Activated CD4-positive, alpha-beta T cell treated with anti-CD3 and anti-CD28 coated beads, Interleukin-2, amount 10 ng/mL, durations not matched to agents 24 days and 14 days (primary cell): ENCODE data around the gene POLG2. TPM values are rescaled to one million over a fixed set of nuclear protein-coding genes. Genes with fewer than 3 reads are reported as not detected.

Source experiments
- DNase-seq: peaks from one replicate; pipeline ENCODE4 v3.0.0; 2022
- H3K27ac Mint-ChIP-seq: one replicate; pipeline ENCODE4 v1.8.0; 2022; ENCODE audit warnings: mild to moderate bottlenecking, mixed read lengths
- H3K27me3 Mint-ChIP-seq: one replicate; pipeline ENCODE4 v1.8.0; 2022; ENCODE audit warnings: mixed read lengths
- H3K36me3 Mint-ChIP-seq: one replicate; pipeline ENCODE4 v1.8.0; 2022; ENCODE audit warnings: low read depth, mild to moderate bottlenecking, mixed read lengths
- H3K4me1 Mint-ChIP-seq: one replicate; pipeline ENCODE4 v1.8.0; 2021; ENCODE audit warnings: mixed read lengths
- H3K4me3 Mint-ChIP-seq: one replicate; pipeline ENCODE4 v1.8.0; 2022; ENCODE audit warnings: mild to moderate bottlenecking, moderate library complexity, mixed read lengths
- H3K9me3 Mint-ChIP-seq: one replicate; pipeline ENCODE4 v1.8.0; 2021; ENCODE audit warnings: mixed read lengths
- intact Hi-C: fragments of 100-400 bp; cut with micrococcal nuclease; formaldehyde crosslinking; loops from one replicate; pipeline ENCODE4 v1.15.1; 2023
- total RNA-seq: library from RNA; stranded (reverse); gene quantifications from 2 replicates; pipeline ENCODE4 v1.2.3, GENCODE V29; 2022

The POLG2 gene
- total RNA-seq, 1 donor from 2014 or later: 36.3 TPM

DNA sequence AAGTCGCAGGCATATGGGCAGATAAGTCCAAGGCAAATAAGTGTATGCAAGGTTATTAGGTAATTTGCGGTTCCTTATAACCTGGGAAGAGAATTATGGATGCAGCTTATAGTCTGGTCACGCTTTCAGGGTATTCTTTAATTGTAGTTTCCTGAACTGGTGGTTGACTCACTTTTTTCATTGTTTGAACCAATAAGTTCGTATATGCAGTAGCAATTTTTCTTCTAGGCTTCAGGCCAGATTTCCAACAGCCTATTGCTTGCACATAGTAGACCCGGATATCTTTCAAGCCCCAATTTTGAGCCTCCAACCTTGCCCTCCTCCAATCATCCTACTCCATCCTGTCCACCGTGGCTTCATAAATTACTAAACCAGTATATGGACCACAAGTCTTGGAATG is 22.7 kb upstream of the POLG2 start:
- intact Hi-C loops: no loop called here
- DNase-seq: no peak
- H3K4me1 Mint-ChIP-seq: peaks cover 7% of the 10 kb centered on the region
- H3K36me3 Mint-ChIP-seq: peaks cover 47% of the 10 kb centered on the region
- no peaks in the 10 kb centered on the region for H3K9me3 Mint-ChIP-seq
- no peak overlapping the region for H3K27ac Mint-ChIP-seq
- H3K4me3 Mint-ChIP-seq: no peak overlapping the region
- no peaks in the 10 kb centered on the region for H3K27me3 Mint-ChIP-seq

DNA sequence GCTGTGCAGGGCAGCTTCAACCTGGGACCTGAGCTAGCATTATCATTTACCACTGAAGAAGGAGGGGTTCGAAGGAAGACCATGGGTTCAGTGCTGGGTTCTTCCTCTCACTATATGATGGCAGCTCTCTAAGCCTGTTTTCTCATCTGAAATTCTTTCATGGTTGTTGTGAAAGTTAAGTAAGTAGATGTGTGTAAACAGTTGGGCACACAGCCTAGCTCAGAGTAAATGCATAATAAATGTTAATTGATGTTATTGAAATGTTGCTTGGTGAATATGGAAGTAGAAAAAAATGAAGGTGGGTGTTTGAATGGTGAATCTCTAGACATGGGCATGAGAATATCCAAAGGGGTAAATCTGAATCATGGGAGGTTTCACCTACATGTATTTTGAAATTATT is 19.0 kb upstream of the POLG2 start:
- Mint-ChIP-seq H3K36me3 (peaks cover 52% of the 10 kb centered on the region), H3K27ac (no peak overlapping the region)

DNA sequence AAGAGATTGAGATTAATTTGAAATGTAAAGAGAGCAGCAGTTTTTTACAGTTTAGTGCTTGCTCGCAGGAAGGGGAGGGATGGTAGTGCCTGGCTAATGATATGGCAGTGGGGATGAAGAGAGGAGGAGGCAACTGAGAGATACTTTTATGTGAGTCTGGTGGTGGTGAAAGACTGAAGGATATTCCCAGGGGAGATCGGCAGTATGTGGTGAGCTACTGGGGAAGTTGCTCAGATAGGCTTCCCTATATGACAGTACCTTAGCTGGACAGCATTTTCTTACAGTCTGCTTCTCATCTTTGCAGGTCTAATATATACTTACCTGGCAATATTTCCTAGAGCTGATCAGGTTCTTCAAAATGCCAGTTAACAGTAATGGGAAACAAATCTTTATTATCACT is 18.6 kb upstream of the POLG2 start:
- H3K36me3 Mint-ChIP-seq: peaks cover 53% of the 10 kb centered on the region
- no peaks in the 10 kb centered on the region for H3K27me3 Mint-ChIP-seq
- DNase-seq: no peak
- peak overlapping the region; percentile 8 for H3K27ac Mint-ChIP-seq
- no peaks in the 10 kb centered on the region for H3K9me3 Mint-ChIP-seq
- H3K4me3 Mint-ChIP-seq: no peak overlapping the region
- intact Hi-C loops: no loop called here
- peaks cover 12% of the 10 kb centered on the region for H3K4me1 Mint-ChIP-seq

More for the DNA sequence above, 19.0 kb upstream of the POLG2 start:
- Mint-ChIP-seq H3K27me3 (no peaks in the 10 kb centered on the region), H3K9me3 (no peaks in the 10 kb centered on the region), H3K4me1 (peaks cover 12% of the 10 kb centered on the region), H3K4me3 (no peak overlapping the region)
- intact Hi-C loops: no loop called here
- DNase-seq: no peak

DNA sequence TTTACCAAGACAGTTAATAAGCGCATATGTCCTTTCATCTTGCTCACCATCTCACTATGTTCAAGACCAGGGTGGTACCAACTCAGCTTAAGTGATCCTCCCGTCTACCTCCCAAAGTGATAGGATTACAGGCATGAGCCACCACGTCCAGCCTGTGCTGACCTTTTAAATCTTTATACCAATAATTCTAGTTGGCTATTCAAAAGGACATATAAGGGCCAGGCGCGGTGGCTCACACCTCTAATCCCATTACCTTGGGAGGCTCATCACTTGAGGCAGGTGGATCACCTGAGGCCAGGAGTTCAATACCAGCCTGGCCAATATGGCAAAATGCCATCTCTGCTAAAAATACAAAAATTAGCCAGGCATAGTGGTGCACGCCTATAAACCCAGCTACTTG is 12.3 kb upstream of the POLG2 start:
- peaks cover 57% of the 10 kb centered on the region for H3K36me3 Mint-ChIP-seq
- H3K9me3 Mint-ChIP-seq: no peaks in the 10 kb centered on the region
- H3K27me3 Mint-ChIP-seq: no peaks in the 10 kb centered on the region
- H3K4me1 Mint-ChIP-seq: peaks cover 25% of the 10 kb centered on the region
- H3K4me3 Mint-ChIP-seq: peak overlapping the region; percentile 36
- intact Hi-C loops: loop anchor here (5.0 to 10.0 kb wide), 5 partner anchors 93 to 484 kb away; partner anchors contain the start of genes ERN1 and ICAM2
- DNase-seq: no peak
- no peak overlapping the region for H3K27ac Mint-ChIP-seq

DNA sequence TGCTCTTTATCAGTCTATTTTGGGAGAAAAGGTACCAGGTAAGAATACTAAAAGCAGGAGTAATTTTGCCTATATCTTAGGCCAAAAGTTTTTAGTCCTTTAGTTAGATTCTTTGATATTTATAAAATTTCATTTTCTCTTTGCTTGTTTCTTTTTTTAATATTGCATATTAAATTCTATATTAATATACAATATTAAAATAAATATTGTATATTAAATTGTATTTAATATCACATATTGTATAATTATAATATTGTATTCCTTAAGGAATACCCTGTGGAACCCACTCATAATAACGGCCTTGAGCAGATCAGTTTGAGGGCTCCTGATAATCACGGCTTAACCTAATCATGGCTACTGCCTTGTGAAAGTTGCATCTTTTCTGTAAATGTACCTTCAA is 11.8 kb upstream of the POLG2 start:
- Mint-ChIP-seq H3K9me3 (no peaks in the 10 kb centered on the region), H3K36me3 (peaks cover 57% of the 10 kb centered on the region), H3K27me3 (no peaks in the 10 kb centered on the region), H3K27ac (no peak overlapping the region), H3K4me3 (peak overlapping the region; percentile 99), H3K4me1 (peaks cover 28% of the 10 kb centered on the region)
- DNase-seq: no peak
- intact Hi-C loops: loop anchor here (5.0 to 10.0 kb wide), 5 partner anchors 94 to 484 kb away; partner anchors contain the start of genes ERN1 and ICAM2

DNA sequence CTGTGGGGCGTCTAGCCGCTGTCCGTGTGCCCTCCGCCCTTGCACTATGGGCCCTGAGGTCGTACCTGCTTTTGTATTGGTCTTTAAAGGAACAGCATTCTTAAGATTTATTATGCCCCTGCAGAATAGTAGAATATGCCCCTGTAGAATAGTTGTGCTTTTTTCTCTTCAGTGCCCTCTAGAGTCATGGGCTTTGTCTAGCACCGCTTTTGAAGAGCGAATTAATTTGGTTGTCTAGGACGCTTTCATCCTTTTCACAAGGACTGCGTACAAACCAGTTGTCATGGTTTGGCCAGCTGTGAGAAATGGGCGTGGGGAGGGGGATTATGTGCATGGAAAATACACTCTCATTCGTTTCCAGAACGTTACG is 10.5 kb upstream of the POLG2 start:
- Mint-ChIP-seq H3K4me1 (peaks cover 36% of the 10 kb centered on the region), H3K36me3 (peaks cover 63% of the 10 kb centered on the region), H3K27me3 (no peaks in the 10 kb centered on the region), H3K4me3 (peak overlapping the region; percentile 99), H3K27ac (peak overlapping the region; percentile 100), H3K9me3 (no peaks in the 10 kb centered on the region)
- peak; percentile 83 for DNase-seq
- intact Hi-C loops: loop anchor here (1.0 to 10.0 kb wide), 8 partner anchors 65 to 483 kb away; partner anchors contain the start of genes ERN1, ICAM2 and SMURF2

DNA sequence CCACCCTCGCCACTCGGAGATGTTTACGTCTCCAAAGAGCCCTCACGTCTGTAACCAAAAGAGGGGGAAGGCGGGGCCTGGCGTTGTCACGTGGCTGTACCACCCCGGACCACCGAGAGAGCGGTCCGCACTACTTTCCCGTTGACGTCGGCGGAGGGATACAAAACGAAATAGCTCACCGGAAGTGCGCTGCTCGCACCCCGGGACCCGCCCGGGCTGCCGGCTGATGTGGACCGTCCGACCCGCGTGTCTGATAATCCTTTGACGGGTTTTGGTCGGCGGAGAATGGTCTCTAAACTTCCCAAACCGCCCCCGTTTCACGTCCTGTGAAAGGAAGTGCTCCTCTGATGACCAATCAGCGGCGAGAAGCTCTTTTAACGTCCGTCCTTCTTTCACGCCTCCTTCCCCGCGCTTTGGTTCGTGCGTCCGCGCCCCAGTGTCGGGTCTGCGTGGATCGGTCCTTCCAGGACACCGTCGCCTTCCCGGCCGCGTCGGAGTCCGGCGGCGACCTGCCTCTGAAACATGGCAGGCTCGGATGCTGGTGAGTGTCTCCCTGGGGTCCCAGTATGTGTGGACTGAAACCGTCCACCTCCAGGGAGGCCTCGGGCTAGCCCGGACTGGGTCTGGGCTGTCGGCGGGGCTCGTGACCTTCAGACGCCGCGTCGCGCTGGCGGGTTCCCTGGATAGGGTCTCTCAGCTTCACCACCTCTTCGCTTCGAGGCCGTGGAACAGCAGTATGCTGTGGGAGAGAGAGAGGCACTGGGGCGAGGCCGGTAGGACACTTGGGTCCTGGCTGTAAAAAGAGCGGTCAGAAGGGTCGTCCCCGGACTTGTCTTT is 9.9 kb upstream of the POLG2 start, which contains the start of gene CEP95:
TSS of gene CEP95 (plus strand) at position 402 of the 837 bp plus-strand sequence. CDS start at position 523, 121 bp downstream.
- peak within 1 kb of the TSS; percentile 99 for H3K4me3 Mint-ChIP-seq
- no peaks in the 10 kb centered on the region for H3K9me3 Mint-ChIP-seq
- intact Hi-C loops: loop anchor here (1.0 to 10.0 kb wide), 10 partner anchors 9 to 733 kb away; partner anchors contain the start of genes CCDC47, ERN1, ICAM2 and POLG2
- no peaks in the 10 kb centered on the region for H3K27me3 Mint-ChIP-seq
- H3K36me3 Mint-ChIP-seq: peaks cover 66% of the 10 kb centered on the region
- peak; percentile 98 for DNase-seq
- H3K4me1 Mint-ChIP-seq: peaks cover 40% of the 10 kb centered on the region
- peak within 1 kb of the TSS; percentile 100 for H3K27ac Mint-ChIP-seq

DNA sequence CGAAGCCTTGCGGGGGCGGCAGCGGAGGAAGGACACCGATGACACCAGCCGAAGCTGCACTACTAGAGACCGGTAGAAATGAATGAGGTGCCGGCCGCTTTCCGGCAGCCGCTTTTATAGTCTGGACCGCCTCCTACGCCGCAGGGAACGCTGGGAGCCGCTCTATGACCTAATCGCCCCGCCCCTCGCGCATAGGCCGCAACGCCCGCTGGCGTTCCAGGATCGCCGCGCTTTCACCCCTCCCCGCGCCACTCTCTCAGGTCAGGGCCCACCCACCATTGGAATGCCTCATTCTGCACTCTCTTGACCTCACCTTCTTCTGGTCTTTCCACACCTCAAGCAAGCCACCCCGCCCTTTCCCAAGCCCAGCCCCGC is 9.3 kb upstream of the POLG2 start, which contains the start of gene DDX5:
TSS of gene DDX5 (minus strand) at position 89 of the 375 bp plus-strand sequence. CDS start 170 bp downstream, outside the sequence.
- no peaks in the 10 kb centered on the region for H3K9me3 Mint-ChIP-seq
- peaks cover 45% of the 10 kb centered on the region for H3K4me1 Mint-ChIP-seq
- no peaks in the 10 kb centered on the region for H3K27me3 Mint-ChIP-seq
- DNase-seq: peak; percentile 99
- H3K27ac Mint-ChIP-seq: peak within 1 kb of the TSS; percentile 100
- intact Hi-C loops: loop anchor here (1.0 to 10.0 kb wide), 9 partner anchors 9 to 733 kb away; partner anchors contain the start of genes CCDC47, ERN1, ICAM2 and POLG2
- H3K4me3 Mint-ChIP-seq: peak within 1 kb of the TSS; percentile 99
- peaks cover 66% of the 10 kb centered on the region for H3K36me3 Mint-ChIP-seq

DNA sequence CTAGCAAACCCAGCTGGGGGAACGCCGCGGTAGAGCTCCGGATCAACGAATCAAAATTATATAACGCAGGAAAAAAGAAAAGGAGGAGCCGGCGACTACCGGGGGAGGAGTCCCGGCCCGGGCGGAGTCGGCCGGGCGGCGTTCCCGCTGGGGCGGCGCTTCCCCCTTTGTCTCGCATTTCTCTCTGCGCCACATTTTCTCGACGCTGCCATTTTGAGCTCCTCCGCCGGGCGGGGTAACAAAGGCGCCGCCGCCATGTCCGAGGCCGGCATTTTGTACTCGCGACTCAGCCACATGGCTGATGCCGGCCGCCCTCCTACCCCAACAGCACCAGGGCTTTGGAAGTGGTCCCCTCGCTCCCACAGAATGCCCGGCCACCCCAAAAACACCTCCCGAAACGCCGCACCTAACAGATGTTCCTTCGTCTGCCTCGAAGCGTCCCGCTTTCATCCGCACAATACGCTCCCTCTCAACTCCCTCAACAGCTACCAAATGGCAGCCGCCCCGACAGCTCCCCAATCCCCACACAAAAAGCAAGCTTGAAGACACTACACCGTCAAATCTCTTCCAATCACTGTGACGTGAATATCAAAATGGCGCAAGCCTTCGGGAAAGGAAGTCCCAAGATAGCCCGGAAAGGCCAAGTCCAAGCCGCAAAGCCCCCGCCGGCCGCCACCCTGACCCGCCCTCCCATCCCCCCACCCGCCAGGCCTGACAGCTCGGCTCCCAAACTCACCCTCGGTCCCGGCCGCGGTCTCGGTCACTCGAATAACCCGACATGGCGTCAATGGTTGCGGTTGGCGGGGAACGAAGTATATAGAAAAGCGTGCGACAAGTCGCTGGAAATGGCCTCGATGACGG is 8.7 kb upstream of the POLG2 start:
- Mint-ChIP-seq H3K27ac (peak overlapping the region; percentile 100), H3K4me1 (peaks cover 50% of the 10 kb centered on the region), H3K4me3 (peak overlapping the region; percentile 99), H3K27me3 (no peaks in the 10 kb centered on the region), H3K36me3 (peaks cover 69% of the 10 kb centered on the region), H3K9me3 (no peaks in the 10 kb centered on the region)
- intact Hi-C loops: loop anchor here (1.0 to 10.0 kb wide), 10 partner anchors 8 to 732 kb away; partner anchors contain the start of genes CCDC47, ERN1, ICAM2 and POLG2
- peak; percentile 96 for DNase-seq

DNA sequence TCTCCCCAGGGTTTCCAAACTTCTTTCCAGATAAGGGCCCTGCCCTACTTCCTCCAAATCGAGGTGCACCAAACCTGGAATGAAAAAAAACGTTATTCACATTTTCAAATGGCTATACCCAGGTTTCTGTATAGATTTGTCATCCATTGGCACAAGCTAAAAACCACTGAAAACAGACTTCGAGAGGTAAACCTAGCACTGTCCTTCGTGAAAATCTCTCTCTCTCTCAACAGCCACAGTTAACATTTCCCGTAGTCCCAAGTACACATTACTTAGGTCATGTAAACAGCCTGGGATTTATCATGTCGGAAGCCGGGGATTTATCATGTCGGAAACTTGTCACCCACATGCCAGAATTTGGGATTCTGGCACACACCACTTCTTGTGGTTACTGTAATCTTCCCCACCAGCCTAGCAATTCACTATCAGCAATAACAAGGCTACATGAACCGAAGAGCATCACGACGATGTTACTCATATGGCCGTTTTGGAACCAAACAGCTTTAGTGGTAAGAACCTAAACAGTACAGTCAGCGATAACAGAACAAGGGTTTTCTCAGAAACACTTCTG is 8.0 kb upstream of the POLG2 start:
- intact Hi-C loops: loop anchor here (1.0 to 10.0 kb wide), 6 partner anchors 97 to 662 kb away; partner anchors contain the start of genes ERN1 and ICAM2
- peaks cover 72% of the 10 kb centered on the region for H3K36me3 Mint-ChIP-seq
- no peaks in the 10 kb centered on the region for H3K27me3 Mint-ChIP-seq
- peak overlapping the region; percentile 99 for H3K4me3 Mint-ChIP-seq
- peak overlapping the region; percentile 100 for H3K27ac Mint-ChIP-seq
- H3K9me3 Mint-ChIP-seq: no peaks in the 10 kb centered on the region
- H3K4me1 Mint-ChIP-seq: peaks cover 57% of the 10 kb centered on the region
- DNase-seq: peak; percentile 61

DNA sequence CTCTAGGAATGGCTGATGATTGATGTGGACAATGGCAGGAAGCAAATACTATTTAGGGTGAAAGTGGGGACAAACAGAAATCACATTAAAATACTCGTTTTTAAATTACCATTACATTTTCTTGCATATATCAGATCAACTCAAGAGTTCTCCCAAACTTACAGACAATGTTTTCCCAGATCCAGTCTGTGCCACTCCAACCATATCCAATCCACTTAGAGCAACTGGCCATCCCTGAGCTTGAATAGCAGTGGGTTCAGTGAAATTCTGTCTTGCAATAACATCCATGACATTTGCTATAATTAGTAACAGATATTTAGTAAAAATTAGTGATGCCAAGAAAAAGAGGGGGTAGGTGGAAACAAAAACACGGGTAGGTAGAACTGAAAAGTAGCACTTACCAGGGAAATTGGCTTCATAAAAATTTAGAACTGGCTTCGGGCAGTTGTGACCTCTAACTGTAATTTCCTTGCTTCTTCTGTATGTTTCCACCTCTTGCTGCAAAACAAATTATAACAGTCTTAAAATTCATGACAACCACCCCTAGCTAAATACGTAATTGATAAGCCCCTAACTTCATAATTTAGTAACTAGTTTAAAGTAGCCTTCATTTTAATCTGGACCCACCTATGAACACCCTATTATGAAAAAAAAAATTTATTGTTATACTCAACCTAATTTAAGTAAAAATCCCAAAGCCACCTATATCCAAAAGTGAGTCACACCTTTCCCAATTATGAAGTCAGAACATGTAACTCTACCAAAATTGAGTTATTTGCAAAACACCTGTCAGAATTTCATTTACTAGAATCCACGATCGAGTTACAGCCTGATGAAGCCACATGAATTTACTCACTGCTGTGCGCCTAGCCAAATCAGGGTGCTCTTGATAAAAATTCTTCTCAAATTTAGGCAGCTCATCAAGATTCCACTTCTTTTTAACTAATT is 7.2 kb upstream of the POLG2 start:
- Mint-ChIP-seq H3K36me3 (peaks cover 78% of the 10 kb centered on the region), H3K4me1 (peaks cover 59% of the 10 kb centered on the region), H3K4me3 (peak overlapping the region; percentile 99), H3K27ac (peak overlapping the region; percentile 100), H3K27me3 (no peaks in the 10 kb centered on the region), H3K9me3 (no peaks in the 10 kb centered on the region)
- no peak for DNase-seq
- intact Hi-C loops: loop anchor here (10.0 kb wide), 2 partner anchors 471 to 479 kb away; partner anchors contain the start of gene ICAM2

DNA sequence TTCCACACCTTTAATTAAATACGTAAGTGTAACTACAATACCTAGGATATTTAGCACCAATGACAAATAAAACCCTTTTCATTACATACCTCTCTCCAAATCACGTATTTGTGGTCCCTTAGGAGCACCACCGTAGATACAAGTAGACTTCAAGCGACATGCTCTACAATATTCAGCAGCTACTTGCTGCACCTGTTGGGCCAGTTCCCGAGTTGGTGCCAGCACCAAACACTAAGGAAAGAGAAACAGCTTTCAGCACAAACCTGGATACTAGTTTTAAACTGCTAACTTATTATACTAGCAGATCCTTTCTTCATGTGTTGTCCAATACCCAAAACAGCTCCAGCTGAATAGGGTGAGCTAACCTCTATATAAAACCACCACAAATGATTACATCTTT is 6.5 kb upstream of the POLG2 start:
- peaks cover 81% of the 10 kb centered on the region for H3K36me3 Mint-ChIP-seq
- peaks cover 60% of the 10 kb centered on the region for H3K4me1 Mint-ChIP-seq
- DNase-seq: peak; percentile 61
- H3K27me3 Mint-ChIP-seq: no peaks in the 10 kb centered on the region
- H3K9me3 Mint-ChIP-seq: no peaks in the 10 kb centered on the region
- intact Hi-C loops: loop anchor here (10.0 kb wide), 2 partner anchors 471 to 479 kb away; partner anchors contain the start of gene ICAM2
- H3K4me3 Mint-ChIP-seq: peak overlapping the region; percentile 62
- peak overlapping the region; percentile 27 for H3K27ac Mint-ChIP-seq
